NCI-H2227 (cell line): ENCODE measurements around the gene ANGPTL3.
"Not testable (repeated sequence)": the region's sequence is repeated elsewhere in the genome, so short reads cannot be mapped to it uniquely, and the experiment has no call there.

Source experiments
- DNase-seq: peaks from one replicate; lab custom pipeline; 2025; ENCODE audit not compliant: unreplicated experiment; lab: John Stamatoyannopoulos, UW

The ANGPTL3 gene, protein sequence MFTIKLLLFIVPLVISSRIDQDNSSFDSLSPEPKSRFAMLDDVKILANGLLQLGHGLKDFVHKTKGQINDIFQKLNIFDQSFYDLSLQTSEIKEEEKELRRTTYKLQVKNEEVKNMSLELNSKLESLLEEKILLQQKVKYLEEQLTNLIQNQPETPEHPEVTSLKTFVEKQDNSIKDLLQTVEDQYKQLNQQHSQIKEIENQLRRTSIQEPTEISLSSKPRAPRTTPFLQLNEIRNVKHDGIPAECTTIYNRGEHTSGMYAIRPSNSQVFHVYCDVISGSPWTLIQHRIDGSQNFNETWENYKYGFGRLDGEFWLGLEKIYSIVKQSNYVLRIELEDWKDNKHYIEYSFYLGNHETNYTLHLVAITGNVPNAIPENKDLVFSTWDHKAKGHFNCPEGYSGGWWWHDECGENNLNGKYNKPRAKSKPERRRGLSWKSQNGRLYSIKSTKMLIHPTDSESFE

DNA sequence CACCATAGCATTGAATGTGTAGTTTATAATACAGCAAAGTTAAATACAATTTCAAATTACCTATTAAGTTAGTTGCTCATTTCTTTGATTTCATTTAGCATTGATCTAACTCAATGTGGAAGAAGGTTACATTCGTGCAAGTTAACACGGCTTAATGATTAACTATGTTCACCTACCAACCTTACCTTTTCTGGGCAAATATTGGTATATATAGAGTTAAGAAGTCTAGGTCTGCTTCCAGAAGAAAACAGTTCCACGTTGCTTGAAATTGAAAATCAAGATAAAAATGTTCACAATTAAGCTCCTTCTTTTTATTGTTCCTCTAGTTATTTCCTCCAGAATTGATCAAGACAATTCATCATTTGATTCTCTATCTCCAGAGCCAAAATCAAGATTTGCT, at the start of gene ANGPTL3:
Gene ANGPTL3, plus strand, starts transcription at position 240 of the 400 bp plus-strand sequence. Its CDS starts 47 bp downstream, at position 287.
- DNase-seq, result no peak

DNA sequence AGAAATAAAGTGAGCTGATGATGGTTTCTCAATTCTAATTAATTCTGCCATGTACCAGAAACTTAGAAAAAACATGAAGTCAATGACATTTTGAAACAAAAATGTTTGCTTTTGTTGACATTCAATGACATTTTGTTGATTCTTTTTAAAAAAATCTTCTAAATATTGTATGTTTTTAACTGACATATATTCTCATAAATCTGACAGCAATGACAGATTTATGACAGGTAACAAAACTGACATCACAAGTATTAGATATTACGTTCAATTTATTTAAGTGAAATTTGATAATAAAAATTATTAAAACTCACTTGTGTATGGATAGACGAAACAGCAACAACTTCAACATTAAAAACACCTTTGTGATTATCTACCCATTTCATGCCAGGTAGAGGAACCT, 36.0 kb upstream of the ANGPTL3 start:
- DNase-seq, result no peak

DNA sequence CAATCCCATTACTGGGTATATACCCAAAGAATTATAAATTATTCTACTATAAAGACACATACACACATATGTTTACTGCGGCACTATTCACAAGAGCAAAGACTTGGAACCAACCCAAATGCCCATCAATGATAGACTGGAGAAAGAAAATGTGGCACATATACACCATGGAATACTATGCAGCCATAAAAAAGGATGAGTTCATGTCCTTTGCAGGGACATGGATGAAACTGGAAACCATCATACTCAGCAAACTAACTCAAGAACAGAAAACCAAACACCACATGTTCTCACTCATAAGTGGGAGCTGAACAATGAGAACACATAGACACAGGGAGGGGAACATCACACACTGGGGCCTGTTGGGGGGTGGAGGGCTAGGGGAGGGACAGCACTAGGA, 30.1 kb upstream of the ANGPTL3 start:
- not testable (repeated sequence) for DNase-seq

DNA sequence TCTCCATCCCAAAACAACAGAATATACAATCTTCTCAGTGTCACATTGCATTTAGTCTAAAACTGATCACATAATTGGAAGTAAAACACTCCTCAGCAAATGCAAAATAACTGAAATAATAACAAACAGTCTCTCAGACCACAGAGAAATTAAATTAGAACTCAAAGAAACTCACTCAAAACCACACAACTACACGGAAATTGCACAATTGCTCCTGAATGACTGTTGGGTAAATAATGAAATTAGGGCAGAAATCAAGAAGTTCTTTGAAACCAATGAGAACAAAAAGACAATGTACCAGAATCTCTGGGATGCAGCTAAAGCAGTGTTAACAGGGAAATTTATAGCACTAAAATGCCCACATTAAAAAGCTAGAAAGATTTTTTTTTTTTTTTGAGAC, 29.4 kb upstream of the ANGPTL3 start:
- DNase-seq, result not testable (repeated sequence)

DNA sequence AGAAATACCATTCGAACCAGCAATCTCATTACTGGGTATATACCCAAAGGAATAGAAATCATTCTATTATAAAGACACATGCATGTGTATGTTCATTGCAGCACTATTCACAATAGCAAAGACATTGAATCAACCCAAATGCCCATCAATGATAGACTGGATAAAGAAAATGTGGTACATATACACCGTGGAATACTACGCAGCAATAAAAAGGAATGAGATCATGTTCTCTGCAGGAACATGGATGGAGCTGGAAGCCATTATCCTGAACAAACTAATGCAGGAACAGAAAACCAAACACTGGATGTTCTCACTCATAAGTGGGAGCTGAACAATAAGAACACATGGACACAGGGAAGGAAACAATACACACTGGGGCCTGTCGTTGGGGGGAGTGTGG, 25.8 kb upstream of the ANGPTL3 start:
- DNase-seq, result not testable (repeated sequence)

DNA sequence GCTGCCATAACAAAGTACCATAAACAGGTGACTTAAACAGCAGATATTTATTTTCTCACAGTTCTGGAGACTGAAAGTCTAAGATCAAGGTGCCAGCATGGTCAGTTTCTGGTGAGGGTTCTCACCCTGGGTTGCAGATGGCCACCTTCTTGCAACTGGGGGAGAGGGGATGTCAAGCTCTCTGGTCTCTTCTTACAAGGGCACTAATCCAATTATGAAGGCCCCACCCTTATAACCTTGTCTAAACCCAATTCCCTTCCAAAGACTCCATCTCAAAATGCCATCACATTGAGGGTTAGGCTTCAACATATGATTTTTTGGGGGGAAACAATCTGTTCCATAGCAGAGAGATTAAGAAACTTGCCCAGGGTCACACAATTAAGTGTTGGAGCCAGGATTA, 24.8 kb upstream of the ANGPTL3 start:
- DNase-seq, result no peak

DNA sequence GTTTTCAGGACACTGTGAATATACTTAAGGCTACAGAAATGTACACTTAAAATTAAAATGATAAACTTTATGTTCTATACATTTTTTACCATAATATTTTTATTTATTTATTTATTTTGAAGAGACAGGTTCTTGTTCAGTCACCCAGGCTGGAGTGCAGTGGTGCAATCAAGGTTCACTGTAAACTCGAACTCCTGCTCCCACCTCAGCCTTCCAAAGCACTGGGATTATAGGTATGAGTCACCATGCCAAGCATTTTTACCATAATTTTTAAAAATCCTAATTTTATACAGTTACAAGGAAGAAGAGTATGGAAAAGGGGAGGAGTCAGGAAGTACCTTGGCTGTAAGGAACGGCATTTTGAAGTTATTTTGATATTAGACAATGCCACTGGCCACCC, 23.6 kb upstream of the ANGPTL3 start:
- no peak for DNase-seq

DNA sequence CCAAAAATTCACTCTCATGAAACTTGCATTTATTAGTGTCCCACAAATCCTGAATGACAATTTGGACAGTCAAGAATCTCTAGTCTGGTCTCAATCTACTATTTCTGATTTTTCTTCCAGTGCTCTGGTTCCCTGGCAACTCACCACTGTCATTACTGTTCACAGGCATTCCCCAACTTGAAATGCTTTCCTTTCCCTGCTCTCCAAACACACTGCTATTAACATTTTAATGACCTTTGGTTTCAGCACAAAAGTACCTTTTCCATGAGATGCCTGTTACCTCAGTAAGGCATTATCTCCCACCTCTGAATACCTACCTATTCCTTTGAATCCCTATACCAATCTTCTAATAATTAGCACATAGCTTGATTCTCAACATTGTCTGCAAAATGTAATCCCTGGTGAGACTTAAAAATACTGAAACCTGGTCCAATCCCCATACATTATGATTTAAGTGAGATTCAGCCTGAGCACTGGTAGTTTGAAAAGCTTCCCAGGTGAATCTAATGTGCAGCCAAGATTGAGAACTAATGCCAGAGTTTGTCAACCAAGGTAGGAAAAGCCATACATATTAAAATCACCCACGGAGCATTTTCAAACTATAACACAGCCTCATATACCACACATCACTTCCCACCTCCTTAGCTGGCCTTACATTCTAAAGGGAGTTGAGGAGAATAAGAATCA, 11.7 kb upstream of the ANGPTL3 start:
- no peak for DNase-seq

DNA sequence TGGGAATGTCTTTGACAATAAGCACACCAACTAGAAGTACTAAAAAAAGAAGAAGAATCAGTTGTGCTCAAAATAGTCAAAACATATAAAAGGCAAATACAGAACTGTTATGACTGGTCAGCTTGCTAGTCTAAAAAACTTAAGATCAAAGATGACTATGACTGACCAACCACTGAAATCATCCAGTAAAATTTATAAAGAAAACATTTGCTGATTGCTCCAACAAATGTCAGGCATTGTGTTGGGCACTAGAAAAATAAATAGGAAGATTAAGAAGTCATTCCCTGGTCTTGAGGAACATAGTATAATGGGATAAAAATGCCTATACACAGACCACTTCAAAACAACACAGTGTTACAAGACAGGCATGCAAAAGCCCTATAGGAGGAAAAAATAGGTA, 9.3 kb upstream of the ANGPTL3 start:
- no peak for DNase-seq

DNA sequence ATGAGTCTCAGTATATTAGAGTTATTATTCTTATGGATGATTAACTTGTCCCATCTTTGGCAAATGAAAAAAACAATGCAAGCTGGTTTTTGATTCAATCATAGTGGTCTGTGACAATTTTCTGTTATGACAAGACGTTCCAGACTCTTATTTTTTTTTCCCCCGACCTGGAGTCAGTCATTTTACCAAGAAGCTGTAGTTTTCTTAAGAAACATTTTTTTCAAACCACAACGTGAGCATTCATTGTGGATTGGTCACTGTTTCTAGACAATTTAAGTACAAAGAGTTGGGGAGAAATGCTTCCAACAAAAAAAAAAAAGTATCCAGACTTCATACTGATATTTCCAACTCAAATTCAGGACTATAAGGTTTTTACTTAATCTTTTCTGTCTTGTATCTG, 8.0 kb upstream of the ANGPTL3 start:
- no peak for DNase-seq

DNA sequence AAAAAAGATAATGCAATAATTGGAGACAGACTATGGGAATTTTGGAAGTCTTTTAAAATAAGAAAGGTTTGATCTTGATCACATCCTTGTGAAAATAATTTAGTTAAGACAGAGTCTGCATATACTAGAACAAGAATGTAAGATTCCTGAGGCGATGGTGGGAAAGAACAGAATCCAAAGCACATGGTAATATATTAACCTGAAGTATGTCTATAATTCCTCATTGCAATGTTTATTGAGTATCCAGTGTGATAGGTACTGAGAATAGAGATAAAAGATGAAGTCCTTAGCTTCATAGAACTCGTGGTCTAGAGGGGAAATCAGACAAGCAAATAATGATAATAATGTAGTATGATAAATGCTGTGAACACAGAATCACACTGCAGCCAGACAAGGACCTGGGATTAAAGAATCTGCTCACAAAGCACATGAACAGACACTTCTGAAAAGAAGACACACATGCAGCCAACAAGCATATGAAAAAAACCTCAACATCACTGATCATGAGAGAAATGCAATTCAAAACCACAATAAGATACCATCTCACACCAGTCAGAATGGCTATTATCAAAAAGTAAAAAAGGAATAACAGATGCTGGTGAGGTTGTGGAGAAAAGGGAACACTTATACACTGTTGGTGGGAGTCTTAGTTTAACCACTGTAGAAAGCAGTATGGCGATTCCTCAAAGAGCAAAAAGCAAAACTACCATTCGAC, 6.9 kb upstream of the ANGPTL3 start:
- DNase-seq, result no peak

DNA sequence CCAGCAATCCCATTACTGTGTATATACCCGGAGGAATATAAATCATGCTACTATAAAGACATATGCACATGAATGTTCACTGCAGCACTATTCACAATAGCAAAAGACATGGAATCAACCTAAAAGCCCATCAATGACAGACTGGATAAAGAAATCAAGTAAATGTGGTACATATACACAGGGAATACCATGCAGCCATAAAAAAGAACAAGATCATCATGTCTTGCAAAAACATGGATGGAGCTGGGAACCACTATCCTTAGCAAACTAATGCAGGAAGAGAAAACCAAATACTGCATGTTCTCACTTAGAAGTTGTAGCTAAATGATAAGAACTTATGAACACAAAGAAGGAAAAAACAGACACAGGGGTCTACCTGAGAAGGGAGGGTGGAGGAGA, 6.4 kb upstream of the ANGPTL3 start:
- DNase-seq, result no peak

DNA sequence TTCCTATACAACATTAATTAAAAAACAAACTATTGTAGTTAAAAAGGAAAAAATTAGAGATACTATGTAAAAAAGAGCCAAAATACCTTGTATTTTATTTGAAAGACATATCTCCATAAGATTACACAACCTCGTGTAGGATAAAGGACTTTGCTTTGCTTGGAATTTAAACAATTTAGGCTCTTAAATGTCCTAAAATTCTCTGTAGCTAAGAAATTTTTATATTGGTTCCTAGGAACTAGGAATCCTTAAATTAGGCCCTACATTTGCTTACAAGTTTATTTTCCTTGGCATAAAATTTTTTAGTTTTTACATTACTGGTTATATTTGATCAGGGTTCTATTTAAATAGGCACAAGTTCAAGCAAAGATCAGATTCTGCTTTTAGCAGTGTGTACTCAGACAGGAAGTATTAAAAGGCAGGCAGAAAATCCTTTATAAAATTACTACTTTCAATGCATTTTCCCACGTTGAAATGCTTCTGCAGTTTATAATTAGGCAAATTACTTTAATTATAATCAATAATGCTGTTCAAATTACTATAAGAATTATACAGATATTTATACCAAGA, 3.4 kb upstream of the ANGPTL3 start:
- no peak for DNase-seq

DNA sequence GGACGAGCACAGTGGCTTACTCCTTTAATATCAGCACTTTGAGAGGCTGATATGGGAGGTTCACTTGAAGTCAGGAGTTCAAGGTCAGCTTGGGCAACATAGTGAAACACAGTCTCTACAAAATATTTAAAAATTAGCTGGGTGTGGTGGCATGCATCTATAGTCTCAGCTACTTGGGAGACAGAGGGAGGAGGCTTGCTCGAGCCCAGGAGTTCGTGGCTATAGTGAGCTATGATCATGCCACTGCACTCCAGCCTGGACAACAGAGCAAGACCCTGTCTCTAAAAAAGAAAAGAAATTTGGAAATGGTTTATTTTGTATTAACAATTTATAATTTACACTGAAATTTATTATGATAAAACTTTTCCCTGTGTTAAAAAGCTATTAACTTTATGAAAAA, 1.7 kb upstream of the ANGPTL3 start:
- DNase-seq, result no peak

DNA sequence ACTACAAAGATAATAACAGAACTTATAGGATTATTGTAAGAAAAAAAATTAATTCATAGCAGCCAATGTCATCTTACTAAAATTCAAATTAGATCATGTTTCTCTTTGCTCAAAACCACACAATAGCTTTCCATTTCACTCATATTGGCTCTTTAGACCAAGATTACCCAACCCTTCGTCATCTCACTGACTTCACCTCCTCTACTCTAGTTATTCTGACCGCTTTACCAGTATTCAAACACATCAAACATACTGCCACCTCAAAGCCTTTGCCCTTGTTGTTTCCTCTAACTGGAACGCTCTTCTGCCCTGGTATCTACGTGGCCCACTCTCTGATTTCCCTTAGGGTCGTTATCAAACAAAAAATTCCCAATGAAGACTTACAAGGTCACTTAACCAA, 1.7 kb downstream of the ANGPTL3 start:
- no peak for DNase-seq

DNA sequence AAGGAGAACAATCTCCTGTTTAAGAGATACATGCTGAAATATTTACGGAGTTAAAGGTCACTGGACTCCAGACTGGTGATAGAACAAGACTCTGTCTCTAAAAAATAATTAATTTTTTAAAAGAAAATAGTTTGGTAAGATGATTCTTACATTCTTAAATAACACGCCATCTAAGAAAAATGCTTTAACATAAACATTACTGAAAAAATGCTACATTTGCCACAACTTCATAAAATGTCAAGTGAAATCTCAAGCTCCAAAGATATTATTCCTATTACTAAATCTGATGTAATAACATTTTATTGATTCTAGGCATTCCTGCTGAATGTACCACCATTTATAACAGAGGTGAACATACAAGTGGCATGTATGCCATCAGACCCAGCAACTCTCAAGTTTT, 4.1 kb downstream of the ANGPTL3 start:
- DNase-seq, result no peak

DNA sequence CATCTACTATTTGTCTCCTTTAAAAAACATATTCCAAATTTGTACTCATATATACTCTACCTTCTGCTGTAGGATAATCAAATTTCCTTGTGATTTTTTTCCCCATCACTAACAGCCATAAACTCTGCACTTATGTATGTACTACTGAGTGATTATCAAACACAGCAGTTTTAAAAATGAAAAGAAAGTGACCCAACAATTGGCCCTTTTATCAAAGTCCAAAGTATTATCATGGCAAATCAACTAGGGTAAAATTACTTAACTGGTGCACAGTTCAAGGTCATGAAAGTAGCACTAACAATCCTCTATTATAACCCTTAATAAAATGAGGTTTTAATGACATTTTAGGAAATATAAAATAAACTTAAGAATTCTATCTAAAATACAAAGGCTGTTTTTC, 11.6 kb downstream of the ANGPTL3 start:
- no peak for DNase-seq

DNA sequence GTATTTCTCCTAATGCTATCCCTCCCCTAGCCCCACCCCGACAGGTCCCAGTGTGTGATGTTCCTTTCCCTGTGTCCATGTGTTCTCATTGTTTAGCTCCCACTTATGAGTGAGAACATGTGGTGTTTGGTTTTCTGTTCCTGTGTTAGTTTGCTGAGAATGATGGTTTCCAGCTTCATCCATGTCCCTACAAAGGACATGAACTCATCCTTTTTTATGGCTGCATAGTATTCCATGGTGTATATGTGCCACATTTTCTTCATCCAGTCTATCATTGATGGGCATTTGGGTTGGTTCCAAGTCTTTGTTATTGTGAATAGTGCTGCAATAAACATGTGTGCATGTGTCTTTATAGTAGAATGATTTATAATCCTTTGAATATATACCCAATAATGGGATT, 13.3 kb downstream of the ANGPTL3 start:
- DNase-seq, result not testable (repeated sequence)

DNA sequence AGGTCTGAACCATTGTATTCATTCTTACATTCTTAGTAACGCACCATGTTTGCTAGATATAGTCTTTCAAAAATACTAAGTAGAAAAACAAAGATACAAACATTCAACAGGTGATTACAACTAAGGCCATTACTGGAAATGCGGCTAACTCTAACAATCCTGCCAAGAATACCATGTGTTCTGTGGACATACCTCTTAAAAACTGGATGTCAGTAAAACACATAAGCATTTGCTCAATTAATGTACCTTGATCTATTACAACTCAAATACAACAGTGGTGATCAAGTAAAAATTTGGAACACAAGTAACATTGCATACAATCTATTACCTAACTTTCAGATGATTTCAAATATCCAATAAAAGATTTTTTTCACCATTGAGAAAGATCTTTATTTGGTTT, 15.4 kb downstream of the ANGPTL3 start:
- DNase-seq, result no peak

DNA sequence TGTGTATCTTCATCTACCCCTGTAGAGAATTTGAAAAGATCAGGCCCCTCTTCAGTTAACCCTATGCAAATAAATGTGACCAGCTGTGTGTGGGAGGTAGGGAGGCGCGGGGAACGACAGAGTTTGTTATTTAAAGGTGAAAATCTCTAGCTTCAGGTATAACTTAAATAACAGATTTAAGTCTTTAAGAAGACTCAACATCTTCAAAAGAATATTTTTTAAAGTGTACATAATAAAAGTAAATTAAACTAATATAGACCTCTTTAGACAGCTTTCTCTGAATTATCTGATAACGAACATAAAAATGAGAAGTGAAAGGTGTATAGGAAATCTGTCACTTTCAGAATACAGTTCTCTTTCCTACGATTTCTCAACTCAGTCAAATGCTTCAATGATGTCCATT, 16.0 kb downstream of the ANGPTL3 start:
- DNase-seq, result no peak

DNA sequence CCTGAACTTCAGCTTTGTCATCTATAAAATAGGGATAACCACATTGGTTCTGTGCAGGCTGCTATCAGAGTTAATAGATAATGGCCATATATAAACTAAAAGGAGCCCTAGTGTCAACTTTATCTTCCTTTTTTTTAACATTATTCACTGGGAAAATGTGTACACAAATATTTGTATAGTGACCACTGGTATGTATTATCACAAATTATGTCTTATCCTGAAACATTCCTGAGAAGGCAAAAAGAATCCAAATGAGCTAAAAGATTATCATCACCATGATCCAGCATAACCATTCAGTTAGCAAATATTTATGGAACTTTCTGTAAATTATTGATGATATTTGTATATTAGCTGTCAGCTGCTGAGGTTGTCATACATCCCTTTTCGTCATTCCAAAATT, 16.6 kb downstream of the ANGPTL3 start:
- DNase-seq, result no peak

DNA sequence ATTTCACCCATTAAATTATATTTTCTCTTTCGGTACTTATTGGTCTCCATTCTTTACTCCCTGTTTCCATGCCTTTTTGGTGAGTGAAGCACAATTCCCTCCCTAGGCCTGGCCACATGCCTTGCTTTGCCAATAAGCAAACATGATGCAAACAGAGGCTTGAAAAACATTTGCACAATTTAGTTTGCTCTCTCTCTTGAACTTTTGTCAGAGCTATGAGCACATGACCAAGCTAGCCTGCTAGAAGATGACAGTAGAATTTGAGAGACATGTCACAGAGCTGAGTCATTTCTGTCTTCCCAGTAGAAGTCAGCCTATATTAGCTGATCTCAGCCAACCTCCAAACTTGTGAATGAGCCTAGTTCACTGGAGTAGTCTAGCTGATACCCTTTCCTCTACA, 24.6 kb downstream of the ANGPTL3 start:
- no peak for DNase-seq
